ENCODE measurements around the gene AHI1. TPM values are rescaled to one million over a fixed set of nuclear protein-coding genes. Genes with fewer than 3 reads are reported as not detected.

The AHI1 gene
- total RNA-seq, 1 experiment from 2014 or later, result 14.1 TPM

DNA sequence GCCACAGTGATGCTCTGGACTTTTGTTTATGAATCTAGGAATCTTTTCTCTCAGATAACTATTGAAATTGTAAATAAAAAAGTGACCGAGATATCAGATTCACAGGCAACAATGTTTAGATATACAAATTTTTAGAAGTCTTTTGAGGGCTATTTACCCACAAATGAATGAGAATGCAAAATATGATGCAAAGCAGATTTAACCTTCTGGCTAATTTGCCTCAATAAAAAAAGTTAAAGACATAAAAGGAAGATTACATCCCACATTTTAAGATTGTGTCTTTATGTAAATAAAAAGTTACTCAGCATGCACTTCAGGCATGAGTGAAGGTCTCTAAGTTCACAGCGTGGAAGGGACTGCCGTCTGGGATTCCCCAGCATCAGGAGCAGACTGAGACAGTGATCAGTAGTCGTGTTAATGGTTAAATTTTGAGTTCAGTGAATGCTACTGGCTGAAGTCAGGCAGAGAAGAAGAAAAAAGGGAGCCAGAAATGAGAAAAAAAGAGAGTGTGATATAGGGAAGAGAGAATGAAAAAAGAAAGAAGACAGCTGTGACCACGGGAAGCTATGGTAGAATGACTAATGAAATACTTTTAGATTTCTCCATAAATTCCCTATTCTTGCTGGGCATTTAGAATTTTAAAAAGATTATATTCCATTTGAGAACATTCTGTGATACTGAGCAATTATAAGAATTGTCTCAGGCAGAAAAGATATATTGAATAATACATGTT, 222.8 kb downstream of the AHI1 start:
- H3K36me3 ChIP-seq (ENCODE audit: insufficient read depth, low read length), result no peaks in the 10 kb centered on the region
- peaks cover 9% of the 10 kb centered on the region for H3K4me1 ChIP-seq (ENCODE audit: low read length)
- 0 out of 2 replicates have a peak overlapping the region, but pooled peaks have one; percentile 21 for H3K9ac ChIP-seq (ENCODE audit: low read length)
- no peak for DNase-seq
- peak overlapping the region; percentile 71; the same call in 1 of the 2 replicates for H2AFZ ChIP-seq (ENCODE audit: low read length)
- no peak overlapping the region for H3K27ac ChIP-seq (ENCODE audit: low read length)
- H3K9me2 ChIP-seq (replicated peaks; ENCODE audit: insufficient read depth, low read length), result no peaks in the 10 kb centered on the region
- H3K27me3 ChIP-seq (ENCODE audit: low read length), result no peaks in the 10 kb centered on the region
- H3K4me3 ChIP-seq (ENCODE audit: low read length), result no peak overlapping the region
- peak overlapping the region; percentile 52 for H3K4me2 ChIP-seq (ENCODE audit: low read depth, low read length, poor library complexity, severe bottlenecking)
- H3K79me2 ChIP-seq (ENCODE audit: low read length), result no peaks in the 10 kb centered on the region
- H4K20me1 ChIP-seq (ENCODE audit: insufficient read depth, low read depth, low read length), result no peaks in the 10 kb centered on the region
- no peaks in the 10 kb centered on the region for H3K9me3 ChIP-seq (ENCODE audit: low read length)

DNA sequence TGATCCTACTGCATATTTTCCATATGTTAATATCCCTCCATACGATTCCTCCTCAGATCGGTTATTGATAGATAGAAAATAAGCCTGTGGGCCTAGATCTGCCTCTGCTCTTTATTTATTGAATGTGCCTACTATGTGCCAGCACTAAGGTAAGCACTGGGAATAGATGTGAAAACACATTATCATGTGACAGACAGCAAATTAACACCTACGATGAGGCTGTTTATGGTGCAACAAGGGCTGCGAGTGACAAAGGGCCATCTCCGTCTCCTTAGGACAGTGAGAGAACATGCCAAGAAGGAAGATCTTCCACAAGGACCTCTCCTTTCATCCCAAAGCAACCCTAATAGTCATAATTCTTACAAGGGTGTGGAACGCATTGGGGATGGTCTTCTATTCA, 225.9 kb downstream of the AHI1 start:
- no peak overlapping the region for H3K4me2 ChIP-seq (ENCODE audit: low read depth, low read length, poor library complexity, severe bottlenecking)
- no peaks in the 10 kb centered on the region for H3K79me2 ChIP-seq (ENCODE audit: low read length)
- no peaks in the 10 kb centered on the region for H3K9me2 ChIP-seq (replicated peaks; ENCODE audit: insufficient read depth, low read length)
- H3K27me3 ChIP-seq (ENCODE audit: low read length), result no peaks in the 10 kb centered on the region
- no peak overlapping the region for H3K9ac ChIP-seq (ENCODE audit: low read length)
- no peak overlapping the region for H3K4me3 ChIP-seq (ENCODE audit: low read length)
- no peaks in the 10 kb centered on the region for H3K9me3 ChIP-seq (ENCODE audit: low read length)
- H3K4me1 ChIP-seq (ENCODE audit: low read length), result peaks cover 17% of the 10 kb centered on the region
- no peak for DNase-seq
- no peak overlapping the region for H2AFZ ChIP-seq (ENCODE audit: low read length)
- H3K27ac ChIP-seq (ENCODE audit: low read length), result no peak overlapping the region
- H4K20me1 ChIP-seq (ENCODE audit: insufficient read depth, low read depth, low read length), result no peaks in the 10 kb centered on the region
- no peaks in the 10 kb centered on the region for H3K36me3 ChIP-seq (ENCODE audit: insufficient read depth, low read length)

DNA sequence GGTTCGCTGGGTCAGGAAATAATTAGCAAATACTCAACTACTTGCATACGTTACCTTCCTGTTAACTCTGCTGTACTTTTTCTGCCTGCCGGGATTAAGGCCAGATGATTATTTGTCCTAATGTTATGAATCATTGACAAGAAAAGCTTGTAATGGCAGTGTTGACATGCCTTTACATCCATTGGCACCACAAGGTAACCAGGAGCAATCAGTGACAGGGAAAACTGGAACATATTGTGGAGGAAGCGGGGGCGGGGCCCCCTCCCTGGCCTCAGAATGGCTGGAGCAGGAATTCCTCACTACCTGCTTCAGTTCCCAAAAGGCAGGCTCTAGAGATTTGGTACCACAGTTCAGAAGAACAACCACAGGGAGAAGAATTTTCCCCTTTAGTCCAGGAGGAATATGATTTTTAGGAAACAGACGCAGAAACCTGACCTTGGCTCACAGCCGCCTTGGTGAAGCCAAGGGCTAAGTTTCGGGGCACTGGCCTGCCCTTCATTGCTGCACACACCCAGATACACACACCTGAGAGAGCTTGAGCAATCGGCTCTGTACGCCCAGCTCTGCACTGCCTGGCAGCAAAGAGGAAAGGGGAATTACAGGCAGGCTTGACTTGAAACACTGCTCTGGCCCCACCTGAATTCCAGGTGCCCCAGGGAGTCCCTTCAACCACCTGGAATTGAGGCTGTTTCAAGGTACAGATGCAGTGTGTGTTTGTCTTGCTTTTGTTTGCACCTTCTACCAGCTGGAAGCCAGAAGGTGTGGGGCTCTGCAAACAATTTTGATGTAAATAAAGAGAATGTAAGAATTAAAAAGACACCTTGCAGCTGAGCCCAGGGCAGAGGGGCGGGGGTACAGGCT, 226.6 kb downstream of the AHI1 start:
- Histone ChIP-seq H2AFZ (ENCODE audit: low read length) (no peak overlapping the region), H3K27ac (ENCODE audit: low read length) (no peak overlapping the region)

DNA sequence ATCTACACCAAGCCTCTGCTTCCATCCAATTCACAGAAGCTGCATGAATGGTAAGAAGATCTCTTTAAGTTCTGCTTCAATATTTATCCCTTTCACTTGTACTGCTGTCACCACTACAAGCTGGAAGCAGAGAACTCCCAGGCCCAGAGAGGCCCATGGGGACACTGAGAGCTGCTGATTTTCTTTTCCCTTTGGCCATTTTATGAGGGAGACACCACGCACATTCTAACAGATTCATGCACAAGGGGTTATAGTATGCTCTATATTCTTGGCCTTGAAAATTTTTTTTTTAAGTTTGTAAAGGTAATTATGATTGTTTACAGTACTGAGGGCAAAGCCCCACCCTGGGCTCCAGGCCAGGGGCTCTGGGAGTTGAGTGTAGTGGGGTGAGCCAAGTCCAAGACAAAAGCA, 228.1 kb downstream of the AHI1 start:
- H3K27me3 ChIP-seq (ENCODE audit: low read length), result no peaks in the 10 kb centered on the region
- DNase-seq, result no peak
- H3K9me2 ChIP-seq (replicated peaks; ENCODE audit: insufficient read depth, low read length), result no peaks in the 10 kb centered on the region
- no peak overlapping the region for H3K4me3 ChIP-seq (ENCODE audit: low read length)
- H3K9me3 ChIP-seq (ENCODE audit: low read length), result no peaks in the 10 kb centered on the region
- H4K20me1 ChIP-seq (ENCODE audit: insufficient read depth, low read depth, low read length), result no peaks in the 10 kb centered on the region
- H2AFZ ChIP-seq (ENCODE audit: low read length), result no peak overlapping the region
- no peak overlapping the region for H3K9ac ChIP-seq (ENCODE audit: low read length)
- H3K79me2 ChIP-seq (ENCODE audit: low read length), result no peaks in the 10 kb centered on the region
- no peak overlapping the region for H3K27ac ChIP-seq (ENCODE audit: low read length)
- H3K4me2 ChIP-seq (ENCODE audit: low read depth, low read length, poor library complexity, severe bottlenecking), result no peak overlapping the region
- H3K36me3 ChIP-seq (ENCODE audit: insufficient read depth, low read length), result no peaks in the 10 kb centered on the region
- peaks cover 13% of the 10 kb centered on the region for H3K4me1 ChIP-seq (ENCODE audit: low read length)

More for the DNA sequence above, 226.6 kb downstream of the AHI1 start:
- Histone ChIP-seq H3K79me2 (ENCODE audit: low read length) (no peaks in the 10 kb centered on the region), H3K27me3 (ENCODE audit: low read length) (no peaks in the 10 kb centered on the region), H3K9me3 (ENCODE audit: low read length) (no peaks in the 10 kb centered on the region), H4K20me1 (ENCODE audit: insufficient read depth, low read depth, low read length) (no peaks in the 10 kb centered on the region), H3K4me1 (ENCODE audit: low read length) (peaks cover 17% of the 10 kb centered on the region), H3K36me3 (ENCODE audit: insufficient read depth, low read length) (no peaks in the 10 kb centered on the region), H3K4me2 (ENCODE audit: low read depth, low read length, poor library complexity, severe bottlenecking) (no peak overlapping the region), H3K9me2 (replicated peaks; ENCODE audit: insufficient read depth, low read length) (no peaks in the 10 kb centered on the region), H3K9ac (ENCODE audit: low read length) (no peak overlapping the region), H3K4me3 (ENCODE audit: low read length) (no peak overlapping the region)
- no peak for DNase-seq

DNA sequence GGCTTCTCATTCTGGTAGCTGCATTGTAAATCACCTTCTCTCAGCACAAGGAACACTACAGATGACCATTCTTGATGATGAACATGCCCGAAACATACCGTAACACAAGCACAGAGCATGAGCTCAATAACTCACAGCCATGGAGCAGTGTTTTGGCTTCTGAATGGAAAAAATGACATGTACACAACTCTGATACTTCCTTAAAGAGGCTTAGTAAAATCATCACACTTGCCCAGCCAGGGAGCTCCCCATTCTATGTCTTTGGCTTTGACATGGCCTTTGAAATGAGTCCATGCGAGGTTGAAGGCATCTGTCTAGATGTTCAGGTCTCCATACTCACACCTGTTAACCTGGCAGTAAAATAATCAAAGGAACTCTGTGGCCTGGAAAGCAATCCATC, 228.8 kb downstream of the AHI1 start:
- Histone ChIP-seq H3K9me3 (ENCODE audit: low read length) (no peaks in the 10 kb centered on the region), H2AFZ (ENCODE audit: low read length) (no peak overlapping the region), H3K27ac (ENCODE audit: low read length) (no peak overlapping the region), H3K9ac (ENCODE audit: low read length) (no peak overlapping the region), H3K79me2 (ENCODE audit: low read length) (no peaks in the 10 kb centered on the region), H3K4me1 (ENCODE audit: low read length) (peaks cover 11% of the 10 kb centered on the region), H3K4me2 (ENCODE audit: low read depth, low read length, poor library complexity, severe bottlenecking) (no peak overlapping the region), H3K9me2 (replicated peaks; ENCODE audit: insufficient read depth, low read length) (no peaks in the 10 kb centered on the region), H4K20me1 (ENCODE audit: insufficient read depth, low read depth, low read length) (no peaks in the 10 kb centered on the region), H3K4me3 (ENCODE audit: low read length) (no peak overlapping the region), H3K27me3 (ENCODE audit: low read length) (no peaks in the 10 kb centered on the region), H3K36me3 (ENCODE audit: insufficient read depth, low read length) (no peaks in the 10 kb centered on the region)
- no peak for DNase-seq

DNA sequence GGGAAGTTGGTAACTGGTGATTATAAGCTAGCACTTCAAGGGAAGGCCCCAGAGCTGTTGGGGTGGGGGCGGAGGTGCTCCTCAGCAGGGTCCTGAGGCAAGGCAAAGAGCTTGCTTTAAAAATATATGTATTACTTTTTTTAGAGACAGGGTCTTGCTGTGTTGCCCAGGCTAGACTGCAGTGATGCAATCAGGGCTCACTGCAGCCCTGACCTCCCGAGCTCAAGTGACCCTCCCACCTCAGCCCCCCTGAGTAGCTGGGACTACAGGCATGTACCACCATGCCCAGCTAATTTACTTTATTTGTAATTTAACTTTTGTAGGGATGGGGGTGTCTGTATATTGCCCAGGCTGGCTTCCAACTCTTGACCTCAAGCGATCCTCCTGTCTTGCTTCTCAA, 229.3 kb downstream of the AHI1 start:
- Histone ChIP-seq H2AFZ (ENCODE audit: low read length) (no peak overlapping the region), H3K79me2 (ENCODE audit: low read length) (no peaks in the 10 kb centered on the region), H3K9ac (ENCODE audit: low read length) (no peak overlapping the region), H3K9me3 (ENCODE audit: low read length) (no peaks in the 10 kb centered on the region), H3K9me2 (replicated peaks; ENCODE audit: insufficient read depth, low read length) (no peaks in the 10 kb centered on the region), H3K27me3 (ENCODE audit: low read length) (no peaks in the 10 kb centered on the region), H3K36me3 (ENCODE audit: insufficient read depth, low read length) (no peaks in the 10 kb centered on the region), H3K4me2 (ENCODE audit: low read depth, low read length, poor library complexity, severe bottlenecking) (no peak overlapping the region), H3K27ac (ENCODE audit: low read length) (no peak overlapping the region), H3K4me3 (ENCODE audit: low read length) (no peak overlapping the region), H3K4me1 (ENCODE audit: low read length) (peaks cover 11% of the 10 kb centered on the region), H4K20me1 (ENCODE audit: insufficient read depth, low read depth, low read length) (no peaks in the 10 kb centered on the region)
- no peak for DNase-seq

DNA sequence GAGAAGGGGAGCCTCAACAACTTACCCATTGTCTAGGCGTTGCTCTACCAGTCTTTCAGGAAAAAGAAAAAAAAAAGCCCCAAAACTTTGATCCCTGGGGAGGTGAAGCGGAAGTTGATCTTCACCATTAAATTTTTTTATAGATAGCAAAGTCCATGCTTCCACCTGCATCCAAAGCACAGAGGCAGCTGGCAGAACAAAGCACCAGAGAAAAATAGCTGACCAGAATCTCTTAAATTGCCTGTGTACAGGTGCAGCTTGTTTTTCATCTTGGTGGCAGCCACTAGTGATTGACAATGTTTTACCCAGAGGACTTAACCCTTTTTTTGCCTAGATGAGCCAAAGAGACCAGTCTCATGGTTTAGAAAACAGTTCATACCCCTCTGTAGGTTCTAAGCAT, 230.5 kb downstream of the AHI1 start:
- no peak overlapping the region for H3K4me3 ChIP-seq (ENCODE audit: low read length)
- no peak for DNase-seq
- H3K9me3 ChIP-seq (ENCODE audit: low read length), result no peaks in the 10 kb centered on the region
- H2AFZ ChIP-seq (ENCODE audit: low read length), result no peak overlapping the region
- no peak overlapping the region for H3K9ac ChIP-seq (ENCODE audit: low read length)
- peaks cover 11% of the 10 kb centered on the region for H3K4me1 ChIP-seq (ENCODE audit: low read length)
- no peaks in the 10 kb centered on the region for H3K9me2 ChIP-seq (replicated peaks; ENCODE audit: insufficient read depth, low read length)
- no peaks in the 10 kb centered on the region for H3K27me3 ChIP-seq (ENCODE audit: low read length)
- no peaks in the 10 kb centered on the region for H3K36me3 ChIP-seq (ENCODE audit: insufficient read depth, low read length)
- H4K20me1 ChIP-seq (ENCODE audit: insufficient read depth, low read depth, low read length), result no peaks in the 10 kb centered on the region
- no peak overlapping the region for H3K27ac ChIP-seq (ENCODE audit: low read length)
- H3K79me2 ChIP-seq (ENCODE audit: low read length), result no peaks in the 10 kb centered on the region
- no peak overlapping the region for H3K4me2 ChIP-seq (ENCODE audit: low read depth, low read length, poor library complexity, severe bottlenecking)

DNA sequence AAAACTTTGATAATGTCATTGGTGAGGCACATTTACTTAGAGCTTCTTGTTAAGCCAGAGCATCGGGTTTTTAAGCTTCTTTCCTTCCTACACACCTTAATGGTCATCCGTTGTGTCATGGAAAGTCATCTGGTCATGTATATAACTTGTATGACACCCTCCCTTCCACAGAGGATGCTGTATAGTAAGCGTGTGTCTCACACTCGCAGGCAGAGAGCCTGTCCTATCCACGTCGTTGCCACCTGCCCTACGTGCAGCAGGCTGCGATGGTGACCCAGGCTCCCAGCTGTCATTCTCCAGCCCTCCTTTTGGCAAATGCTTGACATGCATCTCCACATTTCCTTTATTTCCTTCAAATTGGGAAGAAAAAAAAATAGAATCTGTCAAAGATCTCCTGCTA, 230.9 kb downstream of the AHI1 start:
- Histone ChIP-seq H3K9ac (ENCODE audit: low read length) (no peak overlapping the region), H3K27me3 (ENCODE audit: low read length) (no peaks in the 10 kb centered on the region), H3K27ac (ENCODE audit: low read length) (no peak overlapping the region), H3K79me2 (ENCODE audit: low read length) (no peaks in the 10 kb centered on the region), H3K36me3 (ENCODE audit: insufficient read depth, low read length) (no peaks in the 10 kb centered on the region), H3K4me2 (ENCODE audit: low read depth, low read length, poor library complexity, severe bottlenecking) (no peak overlapping the region), H2AFZ (ENCODE audit: low read length) (no peak overlapping the region), H4K20me1 (ENCODE audit: insufficient read depth, low read depth, low read length) (no peaks in the 10 kb centered on the region), H3K9me2 (replicated peaks; ENCODE audit: insufficient read depth, low read length) (no peaks in the 10 kb centered on the region), H3K9me3 (ENCODE audit: low read length) (no peaks in the 10 kb centered on the region), H3K4me3 (ENCODE audit: low read length) (no peak overlapping the region), H3K4me1 (ENCODE audit: low read length) (peaks cover 11% of the 10 kb centered on the region)
- no peak for DNase-seq

Measured in Karpas-422 (cell line).